ENCODE data around the gene ME3.
"Not testable (repeated sequence)": the region's sequence is repeated elsewhere in the genome, so short reads cannot be mapped to it uniquely, and the experiment has no call there.

The ME3 gene

DNA sequence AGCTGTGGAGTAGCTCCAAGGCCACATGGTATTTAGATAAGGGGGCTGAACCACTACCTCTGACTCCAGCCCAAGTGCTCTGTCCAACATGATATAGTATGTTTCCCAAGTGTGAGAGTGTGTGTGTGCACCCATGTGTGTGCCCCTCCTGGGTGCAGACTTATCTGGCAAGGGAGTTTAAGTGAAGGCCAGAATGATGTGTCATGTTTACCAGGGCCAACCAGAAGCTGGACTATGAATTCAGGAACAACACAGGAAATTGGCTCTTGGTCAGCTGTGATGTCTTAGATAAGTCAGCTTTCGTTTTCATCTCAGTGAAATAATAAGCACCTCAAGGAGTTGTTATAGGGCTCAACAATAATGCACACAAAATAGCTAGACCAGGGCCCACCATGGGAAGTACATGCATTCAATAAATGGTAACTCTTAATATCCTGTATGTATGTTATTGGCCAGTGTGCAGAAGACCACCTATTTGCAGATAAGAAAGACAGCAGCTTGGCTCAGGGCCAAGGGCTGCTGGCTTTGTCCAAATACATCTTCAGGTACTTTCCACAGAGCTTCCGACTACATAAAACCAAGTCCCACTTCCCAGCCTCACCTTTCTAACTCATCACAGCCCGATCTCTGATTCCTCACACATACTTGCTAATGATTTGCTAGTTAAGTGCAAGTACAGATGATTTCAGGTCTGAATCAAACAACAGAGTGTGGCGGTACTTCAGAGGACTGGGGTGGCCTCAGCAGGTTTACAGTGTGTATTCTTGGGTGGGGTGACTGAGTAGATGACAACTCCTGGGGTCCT, 120.9 kb downstream of the ME3 start:
- DNase-seq, result no peak

- DNase-seq, result no peak
Observed at GRCh38 chr11:86550757-86551156, 121.7 kb downstream of the ME3 start.

DNA sequence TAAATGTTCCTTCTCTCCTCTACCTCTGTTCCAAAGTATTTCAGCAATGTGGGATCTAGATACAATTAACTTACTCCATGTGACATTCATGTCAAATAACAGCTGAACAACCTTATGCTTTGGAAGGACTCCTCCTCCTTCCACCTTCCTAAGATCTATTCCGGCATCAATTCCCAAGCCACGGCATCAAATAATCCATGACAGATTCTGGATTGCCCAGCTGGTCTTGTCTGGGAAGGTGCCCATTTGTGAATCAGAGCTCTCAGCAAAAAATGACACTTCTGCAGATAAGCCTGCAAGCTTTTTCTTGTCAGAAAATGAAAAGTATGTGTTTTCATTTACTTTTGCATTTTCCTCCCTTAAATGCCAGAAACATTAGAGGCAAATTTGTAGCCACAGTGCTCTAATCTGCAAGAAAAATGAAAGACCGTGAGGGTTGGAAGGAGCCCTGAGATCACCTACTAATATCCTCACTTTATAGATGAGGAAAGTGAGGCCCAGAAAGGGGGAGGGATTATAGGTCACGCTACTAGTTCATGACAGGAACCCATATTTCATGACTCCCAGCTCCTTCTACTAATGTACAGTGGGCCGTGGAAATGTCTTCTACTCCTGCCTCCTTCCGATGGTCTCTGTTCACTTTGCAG, 124.0 kb downstream of the ME3 start:
- DNase-seq, result no peak

DNA sequence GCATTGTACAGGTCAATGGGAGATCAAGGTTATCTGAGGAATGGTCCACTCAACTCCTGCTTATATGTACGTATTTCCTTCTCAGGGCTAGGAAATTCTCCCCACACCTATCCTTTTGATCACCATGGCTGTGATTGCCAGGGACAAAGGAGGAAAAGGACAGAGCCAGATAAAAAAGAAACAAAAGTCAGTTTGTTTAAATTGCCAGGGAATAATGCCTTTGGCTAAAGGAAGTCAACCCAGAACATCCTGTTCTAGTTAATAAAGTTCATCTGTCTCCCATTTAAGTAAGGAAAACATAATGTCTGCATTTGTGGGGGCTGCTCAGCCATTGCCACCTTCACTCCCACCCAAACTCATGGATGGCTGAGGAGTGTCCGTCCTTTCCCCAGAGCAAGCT, 124.7 kb downstream of the ME3 start:
- no peak for DNase-seq

- DNase-seq, result not testable (repeated sequence)
Observed at GRCh38 chr11:86541299-86541698, 131.1 kb downstream of the ME3 start.

- DNase-seq, result no peak
Observed at GRCh38 chr11:86538223-86538548, 134.2 kb downstream of the ME3 start.

- DNase-seq, result no peak
Observed at GRCh38 chr11:86537541-86538222, 134.7 kb downstream of the ME3 start.

DNA sequence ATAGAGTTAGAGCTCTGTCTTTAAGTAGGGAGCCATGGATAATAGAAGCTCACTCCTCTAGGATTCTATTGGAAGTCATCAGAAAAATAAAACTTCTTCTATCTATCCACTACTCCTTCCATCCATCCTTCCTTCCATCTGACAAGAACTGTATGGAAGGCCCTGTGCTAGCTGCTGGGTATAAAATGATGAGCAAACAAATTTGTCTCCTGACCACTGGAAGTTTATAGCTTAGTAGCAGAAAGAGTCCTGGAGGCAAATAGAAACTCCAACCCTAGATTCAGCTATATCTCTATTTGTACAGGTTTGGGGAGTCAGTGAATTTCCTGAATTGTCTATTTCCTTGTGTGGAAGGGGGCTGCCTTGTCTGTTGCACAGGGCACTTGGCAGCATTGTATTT, 136.6 kb downstream of the ME3 start:
- no peak for DNase-seq

DNA sequence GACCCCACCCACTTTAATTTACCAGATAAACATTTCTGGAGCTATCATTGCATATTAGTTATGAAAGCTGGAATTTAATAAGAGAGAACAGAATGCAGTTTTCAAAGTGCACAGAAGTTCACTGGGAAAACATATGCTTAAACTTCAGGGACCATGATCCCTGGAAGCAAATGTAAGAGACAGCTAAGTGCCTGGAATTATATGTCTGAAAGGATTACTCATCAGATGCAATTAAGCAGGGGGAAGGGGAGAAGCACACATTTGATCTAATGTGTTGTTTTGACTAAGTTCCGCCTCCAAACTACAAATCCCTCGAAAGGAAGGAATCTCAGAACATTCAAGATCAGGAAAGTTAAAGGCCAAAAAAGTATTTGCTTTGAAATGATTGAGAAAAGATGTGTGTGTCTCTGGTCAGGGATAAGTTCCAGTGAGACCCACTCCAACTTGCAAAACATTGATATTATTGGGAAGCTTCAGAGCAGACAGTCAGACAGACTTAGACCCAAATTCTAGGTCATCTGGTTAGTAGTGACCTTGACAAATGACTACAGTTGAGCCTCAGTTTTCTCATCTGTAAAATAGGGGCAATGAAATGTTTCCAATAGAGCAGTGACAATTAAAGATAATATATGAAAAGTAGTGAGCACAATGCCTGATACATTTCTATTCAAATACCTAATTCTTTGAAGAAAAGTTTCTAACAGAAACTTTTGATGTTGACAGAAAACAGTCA, 147.6 kb downstream of the ME3 start:
- no peak for DNase-seq

DNA sequence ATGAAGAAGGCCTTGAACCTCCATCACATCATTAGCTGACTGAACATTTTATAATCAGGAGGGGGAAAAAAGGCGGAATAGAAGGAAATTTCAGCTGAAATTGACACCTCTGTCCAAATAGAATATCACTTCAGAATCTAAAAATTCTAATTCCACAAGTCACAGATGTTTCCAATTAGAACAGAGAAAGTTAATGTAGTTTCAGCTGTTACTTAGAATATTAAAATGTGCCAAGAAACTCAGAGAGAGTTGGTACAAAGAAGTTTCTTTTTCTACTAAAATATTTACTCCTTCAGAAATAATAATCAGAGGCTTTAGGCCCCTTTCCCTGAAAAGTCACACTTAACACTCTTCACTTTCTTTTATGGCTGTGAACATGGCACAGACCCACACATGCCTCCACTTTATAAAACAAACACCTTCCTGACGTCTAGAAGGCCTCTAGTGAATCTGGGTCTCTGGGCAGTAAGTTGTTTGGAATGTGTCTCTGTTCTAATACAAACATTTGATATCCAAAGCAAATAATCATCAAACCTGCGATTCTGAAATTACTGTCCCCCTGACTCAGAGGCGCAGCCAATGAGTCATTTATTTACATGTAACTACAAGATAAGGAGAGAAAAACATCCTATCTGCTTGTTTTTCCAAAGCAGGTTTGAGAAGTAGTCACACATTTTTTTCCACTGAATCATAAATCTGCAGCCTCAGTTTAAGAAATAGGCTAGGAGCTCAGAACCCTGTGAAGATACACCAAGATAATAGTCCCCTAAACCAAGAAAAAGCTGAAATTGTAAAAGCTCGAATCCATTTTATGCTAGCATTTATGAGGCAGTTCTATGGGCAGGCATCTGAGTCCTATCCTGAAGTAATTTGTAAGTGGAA, 148.4 kb downstream of the ME3 start:
- DNase-seq, result no peak

GRCh38 chr11:86522512-86522911, 149.9 kb downstream of the ME3 start:
- DNase-seq, result not testable (repeated sequence)

- no peak for DNase-seq
Observed at GRCh38 chr11:86519064-86519911, 153.1 kb downstream of the ME3 start.

DNA sequence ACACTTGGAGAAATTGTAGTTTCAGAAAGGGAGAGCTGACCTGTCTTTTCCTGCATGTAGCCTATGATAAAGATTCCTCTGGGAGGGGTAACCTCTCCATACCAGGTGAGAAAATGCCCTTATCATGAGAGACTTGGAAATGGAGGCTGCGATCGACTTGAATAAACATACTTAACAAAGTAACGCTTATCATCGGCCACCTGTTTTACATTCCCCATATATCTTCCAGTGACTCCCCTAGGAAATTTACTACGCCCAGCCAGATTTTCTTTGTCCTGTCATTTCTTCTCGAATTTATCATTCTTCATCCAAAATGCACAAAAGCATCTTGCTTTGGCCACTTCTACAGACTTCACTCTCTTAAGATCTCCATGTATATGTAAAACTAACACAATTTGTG, 154.2 kb downstream of the ME3 start:
- no peak for DNase-seq

GRCh38 chr11:86517557-86517956, 154.9 kb downstream of the ME3 start:
- DNase-seq, result no peak

DNA sequence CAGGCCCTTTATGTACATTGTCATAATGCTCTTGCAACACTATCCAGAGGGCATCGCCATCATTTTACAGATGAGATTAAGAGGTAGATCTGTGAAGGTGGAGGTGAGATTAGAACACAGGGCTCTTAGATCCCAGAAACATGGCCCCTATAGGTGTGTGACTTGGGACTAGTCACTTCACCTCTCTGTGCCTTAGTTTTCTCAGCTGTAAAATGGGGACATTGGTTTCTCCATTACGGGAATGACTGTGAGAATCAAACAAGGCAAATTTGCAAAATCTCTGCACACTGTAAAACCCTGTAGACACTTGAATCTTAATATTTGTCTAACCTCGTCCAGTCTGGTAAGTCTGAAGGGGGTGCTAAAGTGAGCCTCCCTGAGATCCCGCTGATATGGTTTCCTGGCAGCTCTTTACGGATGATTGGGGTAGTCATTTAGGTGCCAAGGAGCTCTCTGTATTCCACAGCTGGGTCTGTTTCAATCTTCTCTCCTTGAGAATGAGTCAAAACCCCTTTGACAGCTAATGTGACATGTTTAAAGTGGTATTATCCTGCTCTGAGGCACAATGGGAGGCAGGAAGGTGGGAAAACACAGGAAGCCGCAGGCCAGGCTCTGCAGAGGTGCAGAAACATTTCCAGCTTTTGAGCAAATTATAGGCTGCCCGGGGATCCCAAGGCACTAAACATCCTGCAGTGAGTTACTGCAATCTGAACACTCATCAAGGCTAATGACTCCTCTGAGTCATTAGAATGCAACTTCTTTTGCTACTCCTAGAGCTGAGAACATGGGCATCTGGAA, 156.9 kb downstream of the ME3 start:
- no peak for DNase-seq

GRCh38 chr11:86514453-86514852, 158.0 kb downstream of the ME3 start:
- DNase-seq, result no peak

DNA sequence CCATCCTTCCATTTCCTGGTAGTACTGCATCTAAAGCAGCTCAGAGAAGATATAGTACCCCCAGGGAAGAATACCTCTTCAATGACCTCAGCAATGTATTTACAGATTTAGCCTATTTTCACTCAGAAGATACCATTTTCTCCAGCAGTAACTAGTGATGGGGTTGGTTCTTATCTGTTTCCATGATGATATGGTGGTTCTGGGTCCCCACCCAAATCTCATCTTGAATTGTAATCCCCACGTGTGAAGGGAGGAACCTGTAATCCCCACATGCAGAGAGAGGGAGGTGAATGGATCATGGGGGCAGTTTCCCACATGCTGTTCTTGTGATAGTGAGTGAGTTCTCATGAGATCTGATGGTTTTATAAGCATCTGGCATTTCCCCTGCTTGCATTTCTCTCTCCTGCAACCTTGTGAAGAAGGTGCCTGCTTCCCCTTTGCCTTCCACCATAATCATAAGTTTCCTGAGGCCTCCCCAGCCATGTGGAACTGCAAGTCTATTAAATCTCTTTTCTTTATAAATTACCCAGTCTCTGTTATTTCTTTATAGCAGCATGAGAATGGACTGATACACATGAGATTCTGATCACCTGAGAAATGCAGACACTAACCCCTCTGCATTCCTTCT, 158.6 kb downstream of the ME3 start:
- no peak for DNase-seq

GRCh38 chr11:86513138-86513537, 159.3 kb downstream of the ME3 start:
- DNase-seq, result no peak

- DNase-seq, result no peak
Observed at GRCh38 chr11:86511086-86511551, 161.3 kb downstream of the ME3 start.

DNA sequence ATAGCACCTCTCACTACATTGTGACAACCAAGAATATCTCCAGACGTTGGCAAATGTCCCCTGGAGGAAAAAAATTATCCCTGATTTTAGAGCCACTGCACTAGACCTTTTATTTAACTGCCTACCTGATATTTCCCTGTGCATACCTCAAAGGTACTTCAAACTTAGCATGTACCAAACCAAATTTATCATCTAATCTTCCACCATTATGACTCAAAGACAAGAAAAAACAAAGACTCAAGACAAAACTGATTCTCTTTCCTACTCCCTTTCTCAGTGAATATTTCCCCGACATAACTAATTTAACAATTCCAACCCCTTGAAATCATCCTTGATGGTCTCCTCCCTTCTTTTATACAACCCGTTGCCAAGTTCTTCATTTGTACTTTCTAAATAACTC, 161.7 kb downstream of the ME3 start:
- no peak for DNase-seq

All from activated gamma-delta T cell treated with Interleukin-2 at 50 U/mL for 16 hours (primary cell).